ENCODE results near the gene ACBD6.

ACBD6 gene

GRCh38 chr1:180407051-180407450 is 95.3 kb downstream of the ACBD6 start:
- no peak overlapping the region for H3K27ac ChIP-seq
- peaks cover 24% of the 10 kb centered on the region for H3K36me3 ChIP-seq (ENCODE audit: insufficient read depth, low read length)

DNA sequence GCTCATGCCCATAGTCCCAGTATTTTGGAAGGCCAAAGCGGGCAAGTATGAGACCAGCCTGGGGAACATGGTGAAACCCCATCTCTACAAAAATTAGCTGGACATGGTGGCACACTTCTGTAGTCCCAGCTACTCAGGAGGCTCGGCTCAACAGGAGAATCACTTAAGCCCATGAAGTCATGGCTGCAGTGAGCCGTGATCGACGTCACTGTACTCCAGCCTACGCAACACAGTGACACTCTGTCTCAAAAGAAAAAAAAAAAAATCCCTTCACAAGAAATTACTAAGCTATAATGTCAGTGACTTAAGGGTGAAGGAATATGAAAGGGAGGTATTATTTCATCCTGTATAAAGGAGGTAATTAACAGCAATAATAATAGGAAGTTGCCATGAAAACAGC is 99.8 kb downstream of the ACBD6 start:
- no peak overlapping the region for H3K4me3 ChIP-seq
- no peak for TF ChIP-seq POLR2AphosphoS5 (IDR thresholded peaks at IDR 0.05; ENCODE audit: borderline replicate concordance, low read depth, low read length)
- no peak for TF ChIP-seq FOXP2 (optimal IDR thresholded peaks at IDR 0.05; ENCODE audit: control extremely low read depth, extremely low read length, insufficient read depth)
- no peak for TF ChIP-seq EZH2 (IDR thresholded peaks at IDR 0.05)
- DNase-seq (ENCODE audit: low read depth, low spot score) = no peak

More at GRCh38 chr1:180407051-180407450, 95.3 kb downstream of the ACBD6 start:
- H3K9ac ChIP-seq (ENCODE audit: insufficient read length) = no peak overlapping the region
- H3K9me3 ChIP-seq (ENCODE audit: low read depth, low read length) = no peaks in the 10 kb centered on the region
- no peak overlapping the region for H3K4me3 ChIP-seq
- no peak for DNase-seq (ENCODE audit: low read depth, low spot score)
- TF ChIP-seq FOXP2 (optimal IDR thresholded peaks at IDR 0.05; ENCODE audit: control extremely low read depth, extremely low read length, insufficient read depth) = no peak
- TF ChIP-seq POLR2AphosphoS5 (IDR thresholded peaks at IDR 0.05; ENCODE audit: borderline replicate concordance, low read depth, low read length) = no peak
- TF ChIP-seq EZH2 (IDR thresholded peaks at IDR 0.05) = no peak

DNA sequence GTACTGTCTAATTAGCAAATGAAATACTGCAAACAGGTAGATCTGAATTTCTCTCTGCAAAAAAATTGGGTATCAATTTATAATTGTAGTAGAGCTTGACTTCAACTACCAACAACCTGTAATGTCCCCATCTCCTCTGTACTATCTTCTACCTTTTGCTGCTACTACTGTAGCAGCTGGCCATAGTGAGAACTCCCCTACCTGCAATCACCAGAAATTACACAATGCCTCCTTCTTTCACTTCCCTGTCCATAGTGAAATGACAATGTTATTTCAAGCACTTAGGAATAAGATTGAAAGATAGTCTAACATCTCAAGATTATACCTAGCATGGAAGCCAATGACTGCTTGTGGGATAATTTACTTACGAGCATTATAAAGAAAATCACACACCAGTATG is 100.4 kb downstream of the ACBD6 start:
- DNase-seq (ENCODE audit: low read depth, low spot score) = no peak
- TF ChIP-seq POLR2AphosphoS5 (IDR thresholded peaks at IDR 0.05; ENCODE audit: borderline replicate concordance, low read depth, low read length) (no peak), EZH2 (IDR thresholded peaks at IDR 0.05) (no peak), FOXP2 (optimal IDR thresholded peaks at IDR 0.05; ENCODE audit: control extremely low read depth, extremely low read length, insufficient read depth) (no peak)
- Histone ChIP-seq H3K4me3 (no peak overlapping the region), H3K9me3 (ENCODE audit: low read depth, low read length) (no peaks in the 10 kb centered on the region), H3K36me3 (ENCODE audit: insufficient read depth, low read length) (peaks cover 9% of the 10 kb centered on the region), H3K27ac (no peak overlapping the region), H3K9ac (ENCODE audit: insufficient read length) (no peak overlapping the region)

More for the DNA sequence above, 99.8 kb downstream of the ACBD6 start:
- H3K27ac ChIP-seq = no peak overlapping the region
- peaks cover 4% of the 10 kb centered on the region; the same call in 1 of the 2 replicates for H3K36me3 ChIP-seq (ENCODE audit: insufficient read depth, low read length)
- no peak overlapping the region for H3K9ac ChIP-seq (ENCODE audit: insufficient read length)
- H3K9me3 ChIP-seq (ENCODE audit: low read depth, low read length) = no peaks in the 10 kb centered on the region

DNA sequence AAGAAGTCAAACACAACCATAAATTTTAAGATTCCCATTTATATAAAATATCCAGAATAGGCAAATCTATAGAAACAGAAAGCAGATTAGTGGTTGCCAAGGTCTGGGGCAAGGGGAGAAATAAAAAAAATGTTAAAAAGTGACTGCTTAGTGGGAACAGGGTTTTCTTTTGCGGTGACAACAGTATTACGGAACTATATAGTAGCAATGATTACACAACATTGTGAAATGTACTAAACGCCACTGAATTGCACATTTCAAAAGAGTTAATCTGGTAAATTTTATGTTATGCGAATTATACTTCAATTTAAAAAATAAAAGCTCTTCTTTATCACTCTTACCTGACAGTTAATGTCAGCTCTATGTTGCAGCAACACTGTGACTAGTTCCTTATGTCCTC is 105.2 kb downstream of the ACBD6 start:
- no peak for TF ChIP-seq EZH2 (IDR thresholded peaks at IDR 0.05)
- no peak for TF ChIP-seq POLR2AphosphoS5 (IDR thresholded peaks at IDR 0.05; ENCODE audit: borderline replicate concordance, low read depth, low read length)
- no peak for TF ChIP-seq FOXP2 (optimal IDR thresholded peaks at IDR 0.05; ENCODE audit: control extremely low read depth, extremely low read length, insufficient read depth)
- H3K4me3 ChIP-seq = no peak overlapping the region
- peaks cover 36% of the 10 kb centered on the region for H3K36me3 ChIP-seq (ENCODE audit: insufficient read depth, low read length)
- H3K9ac ChIP-seq (ENCODE audit: insufficient read length) = no peak overlapping the region
- DNase-seq (ENCODE audit: low read depth, low spot score) = no peak
- H3K9me3 ChIP-seq (ENCODE audit: low read depth, low read length) = peaks cover 11% of the 10 kb centered on the region; the same call in 1 of the 2 replicates
- H3K27ac ChIP-seq = no peak overlapping the region

DNA sequence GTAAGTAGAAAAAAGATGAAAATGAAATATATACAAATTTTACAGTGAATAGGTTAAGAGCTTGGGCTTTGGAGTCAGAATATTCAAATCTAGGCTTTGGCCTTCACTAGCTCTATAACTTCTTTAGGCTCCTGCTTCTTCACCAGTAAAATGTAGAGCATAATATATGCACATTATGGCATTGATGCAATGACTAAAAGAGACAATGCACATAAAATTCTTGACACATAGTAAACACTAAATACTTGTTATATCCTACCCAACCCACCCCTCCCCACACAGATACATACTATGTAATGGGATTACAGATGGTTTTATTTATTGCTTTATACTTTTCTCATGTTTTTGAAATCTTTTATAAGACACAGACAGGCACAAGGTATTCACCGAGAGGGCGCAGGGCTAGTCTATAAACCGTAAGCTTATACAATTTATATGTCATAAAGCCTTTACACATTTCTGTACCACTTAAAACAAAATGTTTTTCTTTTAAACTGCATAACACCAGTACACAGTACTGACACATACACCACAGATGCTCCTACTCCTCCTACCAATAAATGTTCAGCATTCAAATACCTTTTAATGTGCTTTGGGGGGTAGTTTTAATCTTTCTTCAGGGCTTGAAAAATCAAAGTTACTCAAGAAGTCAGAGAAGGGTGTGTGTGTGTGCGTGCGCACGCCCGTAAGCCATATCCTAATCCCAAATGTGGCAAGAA is 109.8 kb downstream of the ACBD6 start:
- H3K4me3 ChIP-seq = no peak overlapping the region
- TF ChIP-seq FOXP2 (optimal IDR thresholded peaks at IDR 0.05; ENCODE audit: control extremely low read depth, extremely low read length, insufficient read depth) = no peak
- no peak for TF ChIP-seq POLR2AphosphoS5 (IDR thresholded peaks at IDR 0.05; ENCODE audit: borderline replicate concordance, low read depth, low read length)
- DNase-seq (ENCODE audit: low read depth, low spot score) = no peak
- H3K36me3 ChIP-seq (ENCODE audit: insufficient read depth, low read length) = peaks cover 38% of the 10 kb centered on the region
- no peak overlapping the region for H3K27ac ChIP-seq
- peaks cover 11% of the 10 kb centered on the region; the same call in 1 of the 2 replicates for H3K9me3 ChIP-seq (ENCODE audit: low read depth, low read length)
- no peak overlapping the region for H3K9ac ChIP-seq (ENCODE audit: insufficient read length)

DNA sequence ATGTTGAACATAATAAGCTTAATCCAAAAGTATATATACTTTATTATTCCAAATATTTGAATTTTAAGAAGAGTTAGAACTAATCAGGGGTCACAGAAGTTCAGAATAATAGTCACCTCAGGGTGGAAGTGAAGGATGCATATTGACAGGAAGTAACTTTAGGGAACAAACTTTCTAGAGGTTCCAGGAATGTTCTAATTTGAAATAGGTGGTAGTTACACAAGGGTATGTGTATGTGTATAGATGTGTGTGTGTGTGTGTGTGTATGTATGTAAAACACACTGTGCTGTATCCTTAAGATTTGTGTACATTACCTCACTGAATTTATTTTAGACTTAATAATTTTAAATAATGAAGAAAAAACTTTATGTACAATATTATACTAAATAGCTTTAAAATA is 110.4 kb downstream of the ACBD6 start:
- Histone ChIP-seq H3K27ac (no peak overlapping the region), H3K9ac (ENCODE audit: insufficient read length) (no peak overlapping the region), H3K4me3 (no peak overlapping the region), H3K36me3 (ENCODE audit: insufficient read depth, low read length) (peaks cover 36% of the 10 kb centered on the region), H3K9me3 (ENCODE audit: low read depth, low read length) (peaks cover 11% of the 10 kb centered on the region; the same call in 1 of the 2 replicates)
- no peak for TF ChIP-seq EZH2 (IDR thresholded peaks at IDR 0.05)
- TF ChIP-seq FOXP2 (optimal IDR thresholded peaks at IDR 0.05; ENCODE audit: control extremely low read depth, extremely low read length, insufficient read depth) = no peak
- TF ChIP-seq POLR2AphosphoS5 (IDR thresholded peaks at IDR 0.05; ENCODE audit: borderline replicate concordance, low read depth, low read length) = no peak
- no peak for DNase-seq (ENCODE audit: low read depth, low spot score)

- DNase-seq (ENCODE audit: low read depth, low spot score) = no peak
- Histone ChIP-seq H3K9ac (ENCODE audit: insufficient read length) (no peak overlapping the region), H3K9me3 (ENCODE audit: low read depth, low read length) (no peaks in the 10 kb centered on the region), H3K27ac (no peak overlapping the region), H3K36me3 (ENCODE audit: insufficient read depth, low read length) (peaks cover 7% of the 10 kb centered on the region; the same call in 1 of the 2 replicates), H3K4me3 (no peak overlapping the region)
- TF ChIP-seq POLR2AphosphoS5 (IDR thresholded peaks at IDR 0.05; ENCODE audit: borderline replicate concordance, low read depth, low read length) (no peak), FOXP2 (optimal IDR thresholded peaks at IDR 0.05; ENCODE audit: control extremely low read depth, extremely low read length, insufficient read depth) (no peak), EZH2 (IDR thresholded peaks at IDR 0.05) (no peak)
These were observed 115.0 kb downstream of the ACBD6 start for GRCh38 chr1:180387413-180387812.

GRCh38 chr1:180386745-180387367 is 115.5 kb downstream of the ACBD6 start:
- no peak overlapping the region for H3K9ac ChIP-seq (ENCODE audit: insufficient read length)
- H3K36me3 ChIP-seq (ENCODE audit: insufficient read depth, low read length) = peaks cover 7% of the 10 kb centered on the region; the same call in 1 of the 2 replicates
- H3K27ac ChIP-seq = no peak overlapping the region
- no peak for TF ChIP-seq POLR2AphosphoS5 (IDR thresholded peaks at IDR 0.05; ENCODE audit: borderline replicate concordance, low read depth, low read length)
- TF ChIP-seq FOXP2 (optimal IDR thresholded peaks at IDR 0.05; ENCODE audit: control extremely low read depth, extremely low read length, insufficient read depth) = no peak
- no peak for TF ChIP-seq EZH2 (IDR thresholded peaks at IDR 0.05)
- no peak overlapping the region for H3K4me3 ChIP-seq
- DNase-seq (ENCODE audit: low read depth, low spot score) = no peak
- no peaks in the 10 kb centered on the region for H3K9me3 ChIP-seq (ENCODE audit: low read depth, low read length)
